Ovary (tissue), 3 donors: ENCODE results near the gene RNF44.

Source experiments
- CTCF ChIP-seq, 3 donors: fragments of 450-650 bp in 2 of 3; fragments of 200-600 bp in 1 of 3; IDR thresholded peaks; one replicate each; pipeline versions ENCODE4 v1.5.1 to v1.8.0; 2016 to 2022; ENCODE audit warnings: antibody characterized with exemption in 3 of 3, mild to moderate bottlenecking in 1 of 3
- POLR2A ChIP-seq: fragments of 450-650 bp; IDR thresholded peaks from one replicate; pipeline ENCODE4 v1.6.1; 2017; ENCODE audit warnings: antibody characterized with exemption, mild to moderate bottlenecking, moderate library complexity
- donor health status: DM: no; HTN: no; CAD: no.

GRCh38 chr5:176547802-176548201, 10.6 kb upstream of the RNF44 start:
- no peak for TF ChIP-seq CTCF (IDR thresholded peaks at IDR 0.05)
- no peak for TF ChIP-seq POLR2A
